GM12872 (cell line): ENCODE measurements around the gene VPS37C.

ENCODE experiments used
- TF ChIP-seq, protein P1 (sequence below): IDR thresholded peaks from 3 replicates; pipeline ENCODE4 v1.5.1; 2011; ENCODE audit warnings: low read depth, mild to moderate bottlenecking, low read length, moderate library complexity; ENCODE audit not compliant: insufficient read depth

VPS37C gene

DNA sequence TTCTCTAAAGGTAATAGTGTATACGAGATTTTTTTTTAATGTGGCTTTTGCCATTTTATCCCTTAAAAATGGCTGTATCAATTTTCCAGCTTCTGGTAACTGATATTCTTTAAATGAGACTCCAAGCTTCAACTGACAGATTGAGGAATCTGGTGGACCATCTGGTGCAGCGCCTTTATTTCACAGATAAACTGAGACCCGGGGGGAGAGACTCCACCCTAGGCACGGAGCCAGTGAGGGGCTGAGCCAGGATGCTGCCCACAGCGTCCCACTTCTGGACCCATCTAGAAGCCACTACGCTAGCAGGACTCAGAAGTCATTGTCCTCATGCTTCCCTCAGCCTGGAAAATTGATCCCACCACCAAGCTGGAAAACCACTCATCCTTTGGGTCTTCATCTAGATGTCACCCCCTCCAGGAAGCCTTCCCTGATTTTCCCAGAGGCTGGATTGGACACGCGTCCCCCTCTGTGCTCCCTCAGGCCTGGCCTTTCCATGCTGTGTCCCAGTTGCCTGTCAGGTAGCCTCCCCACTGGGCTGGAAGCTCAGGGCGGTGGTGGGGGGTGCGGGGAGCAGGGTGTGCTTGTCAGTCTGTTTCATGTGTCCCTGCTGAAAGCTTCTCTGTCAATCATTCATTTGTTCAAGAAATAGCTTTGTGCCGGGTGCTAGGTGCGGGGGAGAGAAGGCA is 71.3 kb downstream of the VPS37C start:
- TF ChIP-seq, protein P1, sequence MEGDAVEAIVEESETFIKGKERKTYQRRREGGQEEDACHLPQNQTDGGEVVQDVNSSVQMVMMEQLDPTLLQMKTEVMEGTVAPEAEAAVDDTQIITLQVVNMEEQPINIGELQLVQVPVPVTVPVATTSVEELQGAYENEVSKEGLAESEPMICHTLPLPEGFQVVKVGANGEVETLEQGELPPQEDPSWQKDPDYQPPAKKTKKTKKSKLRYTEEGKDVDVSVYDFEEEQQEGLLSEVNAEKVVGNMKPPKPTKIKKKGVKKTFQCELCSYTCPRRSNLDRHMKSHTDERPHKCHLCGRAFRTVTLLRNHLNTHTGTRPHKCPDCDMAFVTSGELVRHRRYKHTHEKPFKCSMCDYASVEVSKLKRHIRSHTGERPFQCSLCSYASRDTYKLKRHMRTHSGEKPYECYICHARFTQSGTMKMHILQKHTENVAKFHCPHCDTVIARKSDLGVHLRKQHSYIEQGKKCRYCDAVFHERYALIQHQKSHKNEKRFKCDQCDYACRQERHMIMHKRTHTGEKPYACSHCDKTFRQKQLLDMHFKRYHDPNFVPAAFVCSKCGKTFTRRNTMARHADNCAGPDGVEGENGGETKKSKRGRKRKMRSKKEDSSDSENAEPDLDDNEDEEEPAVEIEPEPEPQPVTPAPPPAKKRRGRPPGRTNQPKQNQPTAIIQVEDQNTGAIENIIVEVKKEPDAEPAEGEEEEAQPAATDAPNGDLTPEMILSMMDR = no peak

DNA sequence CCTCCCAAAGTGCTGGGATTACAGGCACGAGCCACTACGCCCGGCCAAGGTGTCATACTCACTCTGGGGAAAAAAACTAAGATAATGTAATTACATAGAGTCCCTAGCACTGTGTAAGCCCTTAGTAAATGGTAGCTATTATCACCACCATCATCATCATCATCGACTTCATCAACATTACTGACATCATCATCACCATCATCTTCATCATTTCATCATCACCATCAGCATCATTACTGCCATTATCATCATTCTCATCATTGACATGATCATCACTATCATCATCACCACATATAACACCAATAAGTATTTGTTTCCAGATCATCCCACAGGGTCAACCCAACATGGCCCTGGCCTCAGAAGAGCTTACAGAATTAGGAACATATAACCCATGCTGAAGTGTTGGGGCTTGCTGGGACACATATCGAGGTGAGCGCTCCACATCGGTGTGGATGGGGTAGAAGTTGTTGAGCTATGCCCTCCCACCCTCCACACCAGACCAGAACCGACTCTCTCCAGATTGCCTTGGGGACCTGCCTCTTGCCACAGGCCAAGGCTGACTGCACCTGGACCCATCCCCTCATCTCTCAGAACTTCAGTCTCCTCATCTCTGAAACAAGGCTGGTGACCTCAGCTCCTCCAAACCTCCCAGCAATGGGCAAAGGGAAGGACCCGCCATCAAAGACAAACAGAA is 73.7 kb downstream of the VPS37C start:
- TF ChIP-seq, protein P1 = no peak

- TF ChIP-seq, protein P1 = no peak
These were observed 77.6 kb downstream of the VPS37C start for GRCh38 chr11:61083601-61084147.

DNA sequence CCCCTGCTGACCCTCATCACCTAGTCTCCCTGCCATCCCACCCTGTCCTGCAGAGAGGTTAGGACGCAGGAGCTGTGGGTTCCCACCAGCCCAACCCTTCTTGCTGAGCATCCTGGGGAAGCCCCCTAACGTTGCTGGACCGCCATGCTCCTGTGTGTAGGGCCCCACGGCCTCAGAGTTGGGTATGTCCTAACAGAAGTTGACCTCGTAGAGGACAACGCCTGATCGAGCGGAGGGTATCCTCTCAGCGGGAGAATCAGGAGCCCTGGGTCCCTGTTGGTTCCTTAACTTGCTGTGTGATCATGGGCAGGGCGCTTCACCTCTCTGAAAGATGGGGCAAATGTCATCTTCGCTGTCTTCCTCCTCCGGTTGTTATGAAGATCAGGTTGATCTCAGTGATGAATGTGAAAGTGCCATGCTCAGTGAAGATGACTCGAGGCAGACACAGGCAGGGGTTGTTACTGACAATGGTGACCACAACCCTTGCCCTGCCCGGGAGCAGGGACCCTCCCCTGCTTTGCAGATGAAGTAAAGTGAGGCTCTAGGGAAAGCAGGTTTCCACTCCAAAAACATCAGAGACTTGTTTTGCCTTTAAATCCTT is 78.2 kb downstream of the VPS37C start:
- TF ChIP-seq, protein P1 = no peak

- TF ChIP-seq, protein P1 = no peak
These were observed 79.0 kb downstream of the VPS37C start for GRCh38 chr11:61082062-61082870.

GRCh38 chr11:61080986-61081590 is 80.1 kb downstream of the VPS37C start:
- TF ChIP-seq, protein P1 = no peak
